ENCODE measurements around the gene ADA.

Gene ADA

DNA sequence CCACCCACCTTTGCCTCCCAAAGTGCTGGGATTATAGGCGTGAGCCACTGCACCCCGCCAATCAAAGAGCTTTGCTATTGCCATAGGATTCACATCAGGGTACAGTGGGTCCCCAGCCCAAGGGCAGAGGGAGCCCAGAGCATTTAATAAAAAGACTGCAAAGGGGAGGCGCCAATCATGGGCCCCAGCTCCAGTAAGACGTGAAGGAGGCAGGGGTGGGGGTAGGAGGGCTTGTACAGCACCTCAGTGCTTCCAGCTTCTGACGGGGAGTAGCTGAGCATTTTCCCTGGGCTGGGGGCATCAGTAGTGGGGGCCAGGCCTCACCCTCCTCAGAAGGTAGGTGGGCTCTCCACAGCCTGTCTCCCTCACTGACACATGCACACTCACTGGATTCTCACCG, 1.5 kb downstream of the ADA start:
- Mint-ChIP-seq H3K4me1 (peaks cover 26% of the 10 kb centered on the region), H3K36me3 (ENCODE audit: low read depth) (no peaks in the 10 kb centered on the region), H3K9me3 (peaks cover 16% of the 10 kb centered on the region), H3K27me3 (ENCODE audit: low read depth, poor library complexity) (peaks cover 29% of the 10 kb centered on the region), H3K4me3 (peak overlapping the region; percentile 63), H3K27ac (no peak overlapping the region)
- DNase-seq, result no peak
- TF ChIP-seq, protein P1, sequence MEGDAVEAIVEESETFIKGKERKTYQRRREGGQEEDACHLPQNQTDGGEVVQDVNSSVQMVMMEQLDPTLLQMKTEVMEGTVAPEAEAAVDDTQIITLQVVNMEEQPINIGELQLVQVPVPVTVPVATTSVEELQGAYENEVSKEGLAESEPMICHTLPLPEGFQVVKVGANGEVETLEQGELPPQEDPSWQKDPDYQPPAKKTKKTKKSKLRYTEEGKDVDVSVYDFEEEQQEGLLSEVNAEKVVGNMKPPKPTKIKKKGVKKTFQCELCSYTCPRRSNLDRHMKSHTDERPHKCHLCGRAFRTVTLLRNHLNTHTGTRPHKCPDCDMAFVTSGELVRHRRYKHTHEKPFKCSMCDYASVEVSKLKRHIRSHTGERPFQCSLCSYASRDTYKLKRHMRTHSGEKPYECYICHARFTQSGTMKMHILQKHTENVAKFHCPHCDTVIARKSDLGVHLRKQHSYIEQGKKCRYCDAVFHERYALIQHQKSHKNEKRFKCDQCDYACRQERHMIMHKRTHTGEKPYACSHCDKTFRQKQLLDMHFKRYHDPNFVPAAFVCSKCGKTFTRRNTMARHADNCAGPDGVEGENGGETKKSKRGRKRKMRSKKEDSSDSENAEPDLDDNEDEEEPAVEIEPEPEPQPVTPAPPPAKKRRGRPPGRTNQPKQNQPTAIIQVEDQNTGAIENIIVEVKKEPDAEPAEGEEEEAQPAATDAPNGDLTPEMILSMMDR (IDR thresholded peaks at IDR 0.05), result no peak

DNA sequence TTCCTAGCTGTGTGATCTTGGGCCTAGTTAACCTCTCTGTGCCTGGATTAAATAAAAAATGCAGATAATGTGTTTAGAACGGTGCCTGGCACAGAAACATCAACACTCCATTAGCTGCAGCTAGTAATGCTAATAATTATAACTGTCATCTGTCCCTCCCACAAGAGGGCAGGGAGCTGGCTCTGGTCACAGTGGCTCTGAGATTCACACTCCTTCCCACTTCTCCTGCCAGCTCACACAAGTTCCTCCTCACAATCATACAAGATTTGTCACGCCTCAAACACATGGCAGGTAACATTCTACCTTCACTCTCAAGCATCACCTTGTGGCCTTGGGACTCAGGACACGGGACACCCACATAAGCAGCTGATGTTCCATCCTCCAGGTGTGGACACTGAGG, 2.4 kb downstream of the ADA start:
- Mint-ChIP-seq H3K4me1 (peaks cover 33% of the 10 kb centered on the region), H3K36me3 (ENCODE audit: low read depth) (no peaks in the 10 kb centered on the region), H3K27ac (peak overlapping the region; percentile 57), H3K4me3 (no peak overlapping the region), H3K9me3 (peaks cover 11% of the 10 kb centered on the region), H3K27me3 (ENCODE audit: low read depth, poor library complexity) (peaks cover 25% of the 10 kb centered on the region)
- DNase-seq, result no peak
- TF ChIP-seq, protein P1 (IDR thresholded peaks at IDR 0.05), result no peak

DNA sequence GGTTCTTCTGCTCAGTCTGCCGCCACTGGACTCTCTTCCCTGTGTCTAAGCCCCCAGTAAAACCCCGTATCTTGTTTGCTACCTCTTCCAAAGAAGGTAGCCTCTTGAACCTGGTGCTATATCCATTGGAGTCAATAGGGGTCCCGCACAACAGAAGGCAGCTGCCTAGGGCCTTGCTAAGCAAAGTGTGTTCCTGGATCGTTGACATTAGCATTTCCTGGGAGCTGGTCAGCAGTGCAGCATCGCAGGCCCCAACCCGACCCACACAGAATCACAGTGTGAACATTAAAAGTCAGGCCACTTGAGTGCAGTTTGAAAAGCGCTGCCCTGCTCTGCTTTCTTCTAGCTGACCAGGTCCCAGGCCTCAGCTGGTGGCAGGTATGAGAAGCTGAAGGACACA, 2.9 kb downstream of the ADA start:
- no peak for DNase-seq
- TF ChIP-seq, protein P1 (IDR thresholded peaks at IDR 0.05), result peak; percentile 8
- Mint-ChIP-seq H3K27me3 (ENCODE audit: low read depth, poor library complexity) (peaks cover 20% of the 10 kb centered on the region), H3K36me3 (ENCODE audit: low read depth) (no peaks in the 10 kb centered on the region), H3K27ac (no peak overlapping the region), H3K9me3 (peaks cover 6% of the 10 kb centered on the region), H3K4me1 (peaks cover 39% of the 10 kb centered on the region), H3K4me3 (no peak overlapping the region)

DNA sequence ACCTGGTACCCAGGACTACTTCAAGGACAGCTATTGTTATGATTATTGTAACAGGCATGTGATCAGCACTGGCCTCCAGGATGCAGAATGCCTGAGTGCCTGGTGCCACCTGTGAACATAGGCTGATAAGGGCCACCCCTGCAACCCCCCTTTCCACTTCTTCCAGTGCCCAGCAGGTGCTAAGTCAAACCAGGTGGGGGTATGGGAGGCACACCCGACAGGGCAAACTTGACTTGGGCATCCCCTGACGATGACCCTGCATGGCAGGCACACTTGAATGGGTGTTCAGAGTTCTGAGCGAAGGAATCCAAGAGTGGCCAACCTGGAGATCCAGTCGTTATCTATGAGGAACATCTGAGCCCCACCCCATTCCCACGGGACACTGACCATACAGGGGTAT, 3.4 kb downstream of the ADA start:
- Mint-ChIP-seq H3K27me3 (ENCODE audit: low read depth, poor library complexity) (peaks cover 15% of the 10 kb centered on the region), H3K4me3 (no peak overlapping the region), H3K9me3 (peaks cover 1% of the 10 kb centered on the region), H3K4me1 (peaks cover 40% of the 10 kb centered on the region), H3K36me3 (ENCODE audit: low read depth) (no peaks in the 10 kb centered on the region), H3K27ac (no peak overlapping the region)
- DNase-seq, result no peak
- TF ChIP-seq, protein P1 (IDR thresholded peaks at IDR 0.05), result no peak

DNA sequence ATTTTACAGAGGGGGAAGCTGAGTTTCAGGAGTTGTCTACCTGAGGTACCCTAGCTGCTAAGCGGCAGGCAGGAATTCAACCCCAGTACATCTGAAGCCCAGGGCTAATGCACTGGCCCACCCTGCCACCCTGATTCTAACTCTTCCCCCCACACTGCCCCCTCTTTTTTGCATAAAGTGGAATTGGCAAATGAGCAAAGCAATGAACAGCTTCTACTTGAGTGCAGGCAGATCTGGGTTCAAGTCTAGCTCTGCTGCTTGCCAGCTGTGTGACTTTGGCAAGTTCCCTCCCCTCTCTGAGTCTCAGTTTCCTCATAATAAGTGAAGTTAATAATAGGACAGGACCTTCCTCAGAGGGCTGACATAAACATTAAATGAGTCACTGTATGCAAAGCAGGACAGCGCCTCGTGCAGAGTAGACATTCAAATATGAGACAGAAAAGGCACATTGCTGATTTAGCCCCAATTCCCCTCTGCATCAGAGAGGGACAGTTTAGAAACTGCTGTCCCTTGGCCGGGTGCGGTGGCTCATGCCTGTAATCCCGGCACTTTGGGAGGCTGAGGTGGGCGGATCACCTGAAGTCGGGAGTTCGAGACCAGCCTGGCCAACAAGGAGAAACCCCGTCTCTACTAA, 4.7 kb downstream of the ADA start:
- no peak overlapping the region for H3K27ac Mint-ChIP-seq

More for the DNA sequence above, 4.7 kb downstream of the ADA start:
- Mint-ChIP-seq H3K4me1 (peaks cover 45% of the 10 kb centered on the region), H3K9me3 (no peaks in the 10 kb centered on the region), H3K36me3 (ENCODE audit: low read depth) (no peaks in the 10 kb centered on the region), H3K27me3 (ENCODE audit: low read depth, poor library complexity) (peaks cover 5% of the 10 kb centered on the region), H3K4me3 (no peak overlapping the region)
- TF ChIP-seq, protein P1 (IDR thresholded peaks at IDR 0.05), result no peak
- no peak for DNase-seq

Measured in nephron progenitor cell (in vitro differentiated cells).